IPS-15b (cell line): Measurements from ENCODE around the gene SKIC3.

ENCODE experiments used
- H3K27me3 ChIP-seq: one replicate; pipeline ENCODE4 v1.6.1; 2013; ENCODE audit warnings: low read length; ENCODE audit not compliant: control insufficient read depth, insufficient read depth
- H3K36me3 ChIP-seq: one replicate; pipeline ENCODE4 v1.6.1; 2013; ENCODE audit warnings: low read length; ENCODE audit not compliant: control insufficient read depth, insufficient read depth
- H3K4me1 ChIP-seq: one replicate; pipeline ENCODE4 v1.6.1; 2013; ENCODE audit warnings: mild to moderate bottlenecking, low read length; ENCODE audit not compliant: control insufficient read depth, insufficient read depth
- H3K4me3 ChIP-seq: one replicate; pipeline ENCODE4 v1.5.1; 2013; ENCODE audit warnings: low read depth, low read length
- H3K9ac ChIP-seq: one replicate; pipeline ENCODE4 v1.6.1; 2013; ENCODE audit warnings: low read depth, mild to moderate bottlenecking, low read length
- H3K9me3 ChIP-seq: one replicate; pipeline ENCODE4 v1.6.1; 2013; ENCODE audit warnings: mild to moderate bottlenecking, low read length; ENCODE audit not compliant: control insufficient read depth, insufficient read depth

SKIC3 gene

GRCh38 chr5:95554647-95555548 is at the start of gene SKIC3, which contains the start of gene ARSK:
Gene SKIC3 (minus strand): TSS chr5:95554977. CDS start chr5:95547150, 7,827 bp downstream.
Gene ARSK (plus strand): TSS chr5:95555101. CDS start chr5:95555279, 178 bp downstream.
- Histone ChIP-seq H3K9ac (peak within 1 kb of the TSS; percentile 75), H3K4me1 (peaks cover 4% of the 10 kb centered on the region), H3K36me3 (no peaks in the 10 kb centered on the region), H3K9me3 (no peaks in the 10 kb centered on the region), H3K4me3 (peak within 1 kb of the TSS; percentile 76), H3K27me3 (no peaks in the 10 kb centered on the region)

DNA sequence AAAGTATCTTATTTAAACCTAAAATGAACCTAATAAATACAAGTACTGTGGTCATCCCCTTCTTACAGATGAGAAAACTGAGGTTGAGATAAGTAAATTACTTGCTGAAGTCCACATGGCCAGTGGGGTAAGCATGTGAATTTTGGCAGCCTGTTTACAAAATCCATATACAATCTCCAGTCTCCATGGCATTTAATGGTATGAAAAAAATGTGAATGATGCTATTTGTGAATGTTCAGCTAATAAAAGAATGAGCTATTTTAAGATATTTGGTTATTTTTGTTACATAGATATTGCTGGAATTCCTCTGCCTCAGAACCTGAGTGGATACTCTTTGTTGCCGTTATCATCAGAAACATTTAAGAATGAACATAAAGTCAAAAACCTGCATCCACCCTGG is 45.8 kb upstream of the SKIC3 start:
- no peaks in the 10 kb centered on the region for H3K36me3 ChIP-seq
- H3K9me3 ChIP-seq, result no peaks in the 10 kb centered on the region
- no peak overlapping the region for H3K4me3 ChIP-seq
- H3K9ac ChIP-seq, result no peak overlapping the region
- no peaks in the 10 kb centered on the region for H3K4me1 ChIP-seq
- no peaks in the 10 kb centered on the region for H3K27me3 ChIP-seq

DNA sequence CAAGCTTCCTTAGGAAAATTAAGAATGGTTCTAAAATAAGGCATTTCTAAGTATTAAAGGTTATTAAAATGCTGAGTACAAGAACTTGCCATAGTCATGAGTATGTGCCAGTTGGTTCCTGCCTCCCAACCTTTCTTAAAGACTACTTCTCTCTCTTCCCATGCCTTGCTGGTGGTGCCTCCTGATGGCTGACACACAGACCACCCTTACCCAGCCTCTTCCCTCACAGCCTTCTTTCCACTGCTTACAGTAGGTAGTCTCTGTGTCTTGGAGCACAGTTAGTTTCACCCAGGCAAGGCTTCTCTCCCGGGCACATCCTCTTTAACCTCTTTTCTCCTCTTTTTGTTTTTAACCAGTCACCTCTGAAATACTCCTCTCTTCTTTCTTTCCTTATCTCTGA is 44.5 kb upstream of the SKIC3 start:
- Histone ChIP-seq H3K4me1 (no peaks in the 10 kb centered on the region), H3K27me3 (no peaks in the 10 kb centered on the region), H3K9ac (no peak overlapping the region), H3K36me3 (no peaks in the 10 kb centered on the region), H3K4me3 (no peak overlapping the region), H3K9me3 (no peaks in the 10 kb centered on the region)

DNA sequence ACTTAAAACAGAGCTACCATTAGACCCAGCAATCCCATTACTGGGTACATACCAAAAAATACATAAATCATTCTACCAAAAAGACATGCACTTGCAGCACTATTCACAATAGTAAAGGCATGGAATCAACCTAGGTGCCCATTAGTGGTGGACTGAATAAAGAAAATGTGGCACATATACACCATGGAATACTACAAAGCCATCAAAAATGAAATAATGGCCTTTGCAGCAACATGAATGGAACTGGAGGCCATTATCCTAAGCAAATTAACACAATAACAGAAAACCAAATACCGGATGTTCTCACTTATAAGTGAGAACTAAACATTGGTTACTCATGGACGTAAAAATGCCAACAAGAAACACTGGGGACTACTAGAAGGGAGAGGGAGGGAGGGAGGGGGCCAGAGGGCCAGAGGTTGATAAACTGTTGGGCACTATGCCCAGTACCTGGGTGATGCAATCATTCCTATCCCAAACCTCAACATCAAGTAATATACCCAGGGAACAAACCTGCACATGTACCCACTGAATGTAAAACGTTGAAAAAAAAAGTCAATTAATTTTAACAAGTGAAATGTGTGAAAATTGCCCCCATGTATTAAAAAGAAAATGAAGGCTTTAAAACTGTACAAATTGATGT is 40.6 kb upstream of the SKIC3 start:
- Histone ChIP-seq H3K4me1 (no peaks in the 10 kb centered on the region), H3K4me3 (no peak overlapping the region), H3K9me3 (no peaks in the 10 kb centered on the region), H3K9ac (no peak overlapping the region), H3K27me3 (no peaks in the 10 kb centered on the region), H3K36me3 (no peaks in the 10 kb centered on the region)

DNA sequence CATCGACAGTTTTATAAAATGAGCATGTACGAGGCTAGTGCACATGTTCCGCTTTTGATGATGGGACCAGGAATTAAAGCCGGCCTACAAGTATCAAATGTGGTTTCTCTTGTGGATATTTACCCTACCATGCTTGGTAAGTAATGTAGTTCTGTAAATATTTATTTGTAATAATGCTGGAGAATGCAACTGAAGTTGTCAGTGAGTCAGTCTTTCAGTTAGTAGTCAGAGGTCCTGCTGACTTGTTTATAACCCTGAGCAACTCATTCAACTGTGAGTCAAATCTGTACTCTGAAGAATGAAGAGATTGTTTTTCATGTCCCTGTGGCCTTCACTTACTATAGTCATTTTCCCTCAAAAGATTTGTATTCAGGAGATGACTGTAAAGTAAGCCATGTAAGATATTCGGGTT is 36.7 kb upstream of the SKIC3 start:
- H3K27me3 ChIP-seq, result no peaks in the 10 kb centered on the region
- no peaks in the 10 kb centered on the region for H3K4me1 ChIP-seq
- H3K36me3 ChIP-seq, result no peaks in the 10 kb centered on the region
- H3K9ac ChIP-seq, result no peak overlapping the region
- no peaks in the 10 kb centered on the region for H3K9me3 ChIP-seq
- no peak overlapping the region for H3K4me3 ChIP-seq

DNA sequence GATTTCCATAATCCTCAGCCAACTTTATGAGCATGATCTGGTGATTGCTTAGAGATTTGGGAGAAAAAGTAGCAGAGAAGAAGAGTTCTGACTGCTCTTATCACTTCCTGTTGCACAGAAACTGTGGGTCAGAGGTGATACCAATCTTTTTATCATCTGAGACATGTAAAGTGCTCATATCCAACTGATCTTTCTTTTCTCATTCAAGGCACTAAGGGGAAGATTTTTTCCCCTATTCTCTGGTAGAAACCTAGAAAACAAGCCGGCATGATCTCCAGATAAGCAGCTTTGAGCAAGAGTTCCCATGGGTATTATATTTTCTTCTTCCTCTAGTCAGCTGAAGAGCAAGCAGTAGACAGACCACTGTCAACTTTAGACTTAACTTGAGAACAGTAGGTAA is 36.1 kb upstream of the SKIC3 start:
- H3K36me3 ChIP-seq, result no peaks in the 10 kb centered on the region
- H3K4me1 ChIP-seq, result no peaks in the 10 kb centered on the region
- H3K4me3 ChIP-seq, result no peak overlapping the region
- no peaks in the 10 kb centered on the region for H3K9me3 ChIP-seq
- H3K27me3 ChIP-seq, result no peaks in the 10 kb centered on the region
- H3K9ac ChIP-seq, result no peak overlapping the region

DNA sequence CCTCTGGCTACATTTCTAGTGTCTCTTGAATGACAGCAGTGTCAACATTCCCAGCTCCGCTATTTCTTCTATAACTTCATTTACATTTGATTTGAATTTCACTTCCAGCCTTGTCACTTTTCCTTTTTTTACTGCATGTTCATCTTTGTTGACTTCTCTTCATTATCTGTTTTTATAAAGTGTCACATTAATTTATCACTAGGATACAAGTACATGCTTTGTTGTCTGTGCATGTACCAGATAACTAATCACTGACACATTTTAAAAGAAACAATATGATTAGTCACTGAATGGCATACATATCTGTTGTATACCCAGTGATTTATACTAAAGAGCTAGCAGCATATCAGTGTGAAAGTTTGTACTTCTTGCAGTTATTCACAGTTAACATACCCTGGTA is 29.2 kb upstream of the SKIC3 start:
- Histone ChIP-seq H3K9ac (no peak overlapping the region), H3K4me1 (no peaks in the 10 kb centered on the region), H3K27me3 (no peaks in the 10 kb centered on the region), H3K36me3 (no peaks in the 10 kb centered on the region), H3K4me3 (no peak overlapping the region), H3K9me3 (no peaks in the 10 kb centered on the region)

GRCh38 chr5:95581576-95581975 is 26.8 kb upstream of the SKIC3 start:
- H3K27me3 ChIP-seq, result no peaks in the 10 kb centered on the region
- no peak overlapping the region for H3K4me3 ChIP-seq

DNA sequence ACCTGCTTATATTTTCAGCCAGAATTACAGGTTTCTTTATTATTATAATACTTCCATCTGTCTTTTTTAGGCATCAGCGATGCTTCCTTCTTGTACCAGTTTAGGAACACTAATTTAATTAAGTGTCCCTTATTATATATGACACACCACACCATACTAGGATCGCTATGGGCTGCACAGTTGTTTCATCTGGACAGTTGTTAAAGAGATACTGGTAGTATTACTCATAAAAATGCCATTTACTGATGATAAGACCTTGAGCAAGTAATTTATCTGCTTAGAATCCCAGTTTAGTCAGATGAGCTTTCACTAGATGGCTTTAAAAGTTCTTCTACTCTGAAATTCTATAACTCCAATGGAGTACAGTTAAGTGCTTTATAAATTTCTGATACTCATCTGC is 17.2 kb upstream of the SKIC3 start:
- no peaks in the 10 kb centered on the region for H3K27me3 ChIP-seq
- H3K4me1 ChIP-seq, result no peaks in the 10 kb centered on the region
- H3K4me3 ChIP-seq, result no peak overlapping the region
- H3K9ac ChIP-seq, result no peak overlapping the region
- no peaks in the 10 kb centered on the region for H3K36me3 ChIP-seq
- no peaks in the 10 kb centered on the region for H3K9me3 ChIP-seq

More at GRCh38 chr5:95581576-95581975, 26.8 kb upstream of the SKIC3 start:
- no peak overlapping the region for H3K9ac ChIP-seq
- H3K9me3 ChIP-seq, result no peaks in the 10 kb centered on the region
- H3K36me3 ChIP-seq, result no peaks in the 10 kb centered on the region
- H3K4me1 ChIP-seq, result no peaks in the 10 kb centered on the region

- no peaks in the 10 kb centered on the region for H3K36me3 ChIP-seq
- no peaks in the 10 kb centered on the region for H3K27me3 ChIP-seq
- H3K9me3 ChIP-seq, result no peaks in the 10 kb centered on the region
- no peak overlapping the region for H3K4me3 ChIP-seq
- no peak overlapping the region for H3K9ac ChIP-seq
- no peaks in the 10 kb centered on the region for H3K4me1 ChIP-seq
These were observed 10.6 kb upstream of the SKIC3 start for GRCh38 chr5:95565280-95565920.

GRCh38 chr5:95564450-95564849 is 9.7 kb upstream of the SKIC3 start:
- Histone ChIP-seq H3K9ac (no peak overlapping the region), H3K27me3 (no peaks in the 10 kb centered on the region), H3K36me3 (no peaks in the 10 kb centered on the region), H3K9me3 (no peaks in the 10 kb centered on the region), H3K4me3 (no peak overlapping the region), H3K4me1 (no peaks in the 10 kb centered on the region)
